LNCAP (cell line): ENCODE data around the gene ZNF615.

Experiments used
- TF ChIP-seq, protein P1 (sequence below): fragments of 450-650 bp; IDR thresholded peaks from 2 replicates; pipeline ENCODE4 v1.5.1; 2017; ENCODE audit warnings: mild to moderate bottlenecking

The ZNF615 gene

GRCh38 chr19:51983361-51983760 lies 24.6 kb downstream of the ZNF615 start:
- TF ChIP-seq, protein P1, sequence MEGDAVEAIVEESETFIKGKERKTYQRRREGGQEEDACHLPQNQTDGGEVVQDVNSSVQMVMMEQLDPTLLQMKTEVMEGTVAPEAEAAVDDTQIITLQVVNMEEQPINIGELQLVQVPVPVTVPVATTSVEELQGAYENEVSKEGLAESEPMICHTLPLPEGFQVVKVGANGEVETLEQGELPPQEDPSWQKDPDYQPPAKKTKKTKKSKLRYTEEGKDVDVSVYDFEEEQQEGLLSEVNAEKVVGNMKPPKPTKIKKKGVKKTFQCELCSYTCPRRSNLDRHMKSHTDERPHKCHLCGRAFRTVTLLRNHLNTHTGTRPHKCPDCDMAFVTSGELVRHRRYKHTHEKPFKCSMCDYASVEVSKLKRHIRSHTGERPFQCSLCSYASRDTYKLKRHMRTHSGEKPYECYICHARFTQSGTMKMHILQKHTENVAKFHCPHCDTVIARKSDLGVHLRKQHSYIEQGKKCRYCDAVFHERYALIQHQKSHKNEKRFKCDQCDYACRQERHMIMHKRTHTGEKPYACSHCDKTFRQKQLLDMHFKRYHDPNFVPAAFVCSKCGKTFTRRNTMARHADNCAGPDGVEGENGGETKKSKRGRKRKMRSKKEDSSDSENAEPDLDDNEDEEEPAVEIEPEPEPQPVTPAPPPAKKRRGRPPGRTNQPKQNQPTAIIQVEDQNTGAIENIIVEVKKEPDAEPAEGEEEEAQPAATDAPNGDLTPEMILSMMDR: no peak

DNA sequence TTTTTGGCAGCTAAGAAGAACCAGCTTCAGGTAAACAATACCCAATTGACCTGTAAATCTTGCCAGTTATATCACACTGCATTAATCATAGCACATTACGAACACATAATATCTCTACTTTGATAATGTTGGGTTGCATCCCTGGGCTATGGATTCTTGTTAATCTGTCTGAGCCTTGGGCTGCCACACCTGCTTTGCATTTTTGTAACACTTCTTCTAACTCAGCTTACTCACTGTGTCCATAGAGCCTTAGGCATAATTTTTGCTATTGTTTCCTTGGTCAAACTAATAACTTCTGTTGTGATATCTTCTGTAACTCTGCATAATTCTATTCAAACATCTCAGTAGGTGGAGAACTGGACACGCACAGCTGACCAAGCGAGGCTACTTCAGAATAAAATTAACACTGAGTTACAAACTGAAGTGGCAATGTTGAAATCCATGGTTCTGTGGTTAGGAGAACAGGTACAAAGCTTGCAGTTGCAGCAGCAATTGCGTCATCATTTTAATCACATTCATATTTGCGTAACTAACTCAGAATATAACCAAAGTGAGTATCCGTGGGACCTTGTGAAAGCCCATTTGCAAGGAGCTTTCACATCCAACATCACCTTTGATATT lies 27.8 kb downstream of the ZNF615 start:
- TF ChIP-seq, protein P1: no peak

DNA sequence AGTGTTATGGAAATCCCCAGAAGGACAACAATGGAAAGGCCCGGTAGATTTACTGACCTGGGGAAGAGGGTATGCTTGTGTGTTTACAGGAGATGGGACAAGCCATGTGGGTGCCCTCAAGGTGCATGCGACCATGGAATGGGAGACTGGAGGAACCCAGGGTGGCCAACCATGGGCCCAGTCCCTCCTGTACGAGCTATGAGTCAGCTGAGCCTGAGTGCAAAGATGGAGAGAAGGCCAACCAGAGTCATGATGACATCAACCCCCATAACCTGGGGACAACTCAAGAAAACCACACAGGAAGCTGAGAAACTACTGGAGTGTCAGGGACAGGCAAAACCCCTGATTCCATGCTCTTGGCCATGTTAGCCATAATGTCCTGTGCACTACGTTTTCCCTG lies 29.1 kb downstream of the ZNF615 start:
- TF ChIP-seq, protein P1: no peak

DNA sequence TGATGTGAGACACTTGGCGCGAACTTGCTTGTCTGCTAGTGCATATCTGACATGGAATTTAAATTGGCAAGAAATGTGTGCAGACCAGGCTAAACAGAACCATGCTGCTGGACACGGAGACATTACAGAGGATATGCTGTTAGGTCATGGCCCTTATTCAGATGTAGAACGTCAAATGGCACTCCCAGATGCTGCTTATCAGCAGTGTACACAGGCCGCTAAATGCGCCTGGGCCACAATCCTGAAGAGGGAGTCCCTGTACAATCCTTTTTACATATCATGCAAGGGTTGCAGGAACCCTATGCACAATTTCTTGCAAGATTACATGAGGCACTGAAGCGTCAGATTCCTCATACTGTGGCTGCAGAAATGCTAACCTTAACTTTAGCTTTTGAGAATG lies 30.7 kb downstream of the ZNF615 start:
- TF ChIP-seq, protein P1: no peak

- TF ChIP-seq, protein P1: no peak
These were observed 31.2 kb downstream of the ZNF615 start for GRCh38 chr19:51976852-51977251.

DNA sequence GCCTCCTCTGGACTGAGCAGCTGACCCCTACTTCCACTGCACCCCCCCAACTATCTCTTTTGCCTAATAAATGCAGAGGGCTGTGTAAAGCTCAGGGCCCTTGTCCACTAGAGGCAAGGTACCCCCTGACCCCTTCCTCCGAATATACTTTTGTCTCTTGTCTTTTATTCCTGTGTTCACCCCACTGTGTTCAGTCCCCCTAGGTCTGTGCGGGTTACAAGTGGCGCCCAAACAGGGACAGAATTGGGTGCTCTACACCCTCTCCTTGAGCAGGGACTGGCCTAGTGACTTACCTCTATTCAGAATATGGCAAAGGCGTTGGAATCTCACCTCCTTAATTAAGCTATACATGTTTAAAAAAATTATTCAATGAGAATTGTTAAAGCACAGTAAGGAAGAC lies 36.4 kb downstream of the ZNF615 start:
- TF ChIP-seq, protein P1: no peak

- TF ChIP-seq, protein P1: no peak
These were observed 37.3 kb downstream of the ZNF615 start for GRCh38 chr19:51970718-51971117.

DNA sequence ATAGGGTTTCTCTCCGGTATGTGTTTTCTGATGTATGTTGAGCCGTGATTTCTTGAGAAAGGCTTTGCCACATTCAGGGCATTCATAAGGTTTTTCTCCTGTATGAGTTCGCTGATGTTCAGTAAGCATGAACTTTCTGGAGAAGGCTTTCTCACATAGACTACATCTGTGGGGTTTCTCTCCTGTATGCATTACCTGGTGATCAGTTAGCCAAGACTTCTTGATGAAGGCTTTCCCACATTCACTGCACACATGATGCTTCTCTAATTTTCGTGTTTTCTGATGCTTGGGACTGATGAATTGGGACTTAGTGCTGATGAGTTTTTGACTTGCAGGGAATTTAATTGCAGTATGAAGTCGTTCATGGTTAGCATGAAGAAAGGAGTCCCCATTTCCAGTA lies 42.4 kb downstream of the ZNF615 start:
- TF ChIP-seq, protein P1: no peak
